Liver (tissue), 9 donors: ENCODE measurements around the gene THRB. TPM values are rescaled to one million over a fixed set of nuclear protein-coding genes. Genes with fewer than 3 reads are reported as not detected.

Experiments
- DNase-seq: peaks from one replicate; pipeline ENCODE4 v3.0.0-alpha.2; 2017; ENCODE audit warnings: low spot score
- H3K27ac ChIP-seq, 2 donors: one replicate each; pipeline ENCODE4 v1.7.0; 2013; ENCODE audit warnings: inconsistent platforms in 2 of 2, low read length in 2 of 2, control low read depth in 1 of 2, low read depth in 1 of 2, mild to moderate bottlenecking in 1 of 2
- H3K27me3 ChIP-seq, 4 donors: one replicate each; pipeline versions ENCODE4 v1.6.1 to v1.7.0; 2013; ENCODE audit warnings: low read length in 3 of 4, inconsistent platforms in 1 of 4, mild to moderate bottlenecking in 1 of 4, moderate library complexity in 1 of 4; ENCODE audit not compliant: control insufficient read depth in 4 of 4, insufficient read depth in 4 of 4
- H3K36me3 ChIP-seq, 4 donors: one replicate each; pipeline versions ENCODE4 v1.6.1 to v1.7.0; 2013; ENCODE audit warnings: low read length in 3 of 4, mild to moderate bottlenecking in 3 of 4, low read depth in 1 of 4, moderate library complexity in 1 of 4; ENCODE audit not compliant: control insufficient read depth in 4 of 4, insufficient read depth in 3 of 4
- H3K4me1 ChIP-seq, 4 donors: one replicate each; pipeline versions ENCODE4 v1.6.1 to v1.7.0; 2013; ENCODE audit warnings: low read length in 3 of 4, mild to moderate bottlenecking in 3 of 4, moderate library complexity in 1 of 4; ENCODE audit not compliant: control insufficient read depth in 4 of 4, insufficient read depth in 4 of 4
- H3K4me3 ChIP-seq, 3 donors: one replicate each; pipeline versions ENCODE4 v1.6.1 to v1.7.0; 2013; ENCODE audit warnings: low read length in 3 of 3, control low read depth in 1 of 3, low read depth in 1 of 3, mild to moderate bottlenecking in 1 of 3
- H3K9ac ChIP-seq, 2 donors: one replicate each; pipeline ENCODE4 v1.7.0; 2013; ENCODE audit warnings: low read length in 2 of 2, mild to moderate bottlenecking in 2 of 2, moderate library complexity in 2 of 2, control low read depth in 1 of 2, low read depth in 1 of 2
- H3K9me3 ChIP-seq, 4 donors: one replicate each; pipeline versions ENCODE4 v1.6.1 to v1.7.0; 2013; ENCODE audit warnings: low read length in 3 of 4; ENCODE audit not compliant: control insufficient read depth in 4 of 4
- EGR1 ChIP-seq, 2 donors: IDR thresholded peaks; 2 replicates each; pipeline ENCODE4 v1.6.1; 2016 to 2018; ENCODE audit warnings: antibody characterized with exemption in 2 of 2, low read depth in 2 of 2
- FOXA1 ChIP-seq: IDR thresholded peaks from 2 replicates; pipeline ENCODE4 v1.6.1; 2016; ENCODE audit warnings: antibody characterized with exemption
- FOXA2 ChIP-seq: IDR thresholded peaks from 2 replicates; pipeline ENCODE4 v1.6.1; 2016; ENCODE audit warnings: antibody characterized with exemption
- GABPA ChIP-seq, 2 donors: IDR thresholded peaks in 1 of 2; conservative IDR thresholded peaks in 1 of 2; 2 replicates each; pipeline ENCODE4 v1.6.1; 2016; ENCODE audit warnings: antibody characterized with exemption in 2 of 2, mild to moderate bottlenecking in 1 of 2, moderate library complexity in 1 of 2
- HNF4A ChIP-seq, 2 donors: conservative IDR thresholded peaks; 2 replicates each; pipeline ENCODE4 v1.6.1; 2016; ENCODE audit warnings: antibody characterized with exemption in 2 of 2, mild to moderate bottlenecking in 2 of 2
- HNF4G ChIP-seq: IDR thresholded peaks from 2 replicates; pipeline ENCODE4 v1.6.1; 2016; ENCODE audit warnings: antibody characterized with exemption
- JUND ChIP-seq, 2 donors: IDR thresholded peaks; 2 replicates each; pipeline ENCODE4 v1.6.1; 2016; ENCODE audit warnings: antibody characterized with exemption in 2 of 2
- NR2F2 ChIP-seq: IDR thresholded peaks from 2 replicates; pipeline ENCODE4 v1.6.1; 2016; ENCODE audit warnings: antibody characterized with exemption
- RAD21 ChIP-seq, 2 donors: IDR thresholded peaks; 2 replicates each; pipeline ENCODE4 v1.6.1; 2016; ENCODE audit warnings: antibody characterized with exemption in 2 of 2, mild to moderate bottlenecking in 2 of 2
- RXRA ChIP-seq, 2 donors: IDR thresholded peaks; 2 replicates each; pipeline ENCODE4 v1.6.1; 2017 to 2018; ENCODE audit warnings: antibody characterized with exemption in 2 of 2, mild to moderate bottlenecking in 1 of 2
- SP1 ChIP-seq: IDR thresholded peaks from 2 replicates; pipeline ENCODE4 v1.6.1; 2018; ENCODE audit warnings: antibody characterized with exemption, mild to moderate bottlenecking
- TAF1 ChIP-seq: conservative IDR thresholded peaks from 2 replicates; pipeline ENCODE4 v1.6.1; 2016; ENCODE audit warnings: antibody characterized with exemption, mild to moderate bottlenecking
- YY1 ChIP-seq: IDR thresholded peaks from 2 replicates; pipeline ENCODE4 v1.6.1; 2016; ENCODE audit warnings: antibody characterized with exemption, mild to moderate bottlenecking
- WGBS: extraction: QIAGEN DNeasy Blood & Tissue Kit; methylation state at CpG from one replicate; pipeline ENCODE4 v1.1.7; 2013; 5-methylcytosine and 5-hydroxymethylcytosine counted together
- polyA plus RNA-seq, 2 donors: library from polyadenylated mRNA; stranded (reverse) in 1 of 2; unstranded in 1 of 2; fragments of 200-250 nt in 1 of 2; fragments of >200 nt in 1 of 2; fragmentation: Nextera tagmentation in 1 of 2; extraction: Ambion mirVana in 1 of 2; gene quantifications; one replicate each; pipeline versions ENCODE4 v1.2.1 to v1.2.3, GENCODE V29; 2013 to 2015
- total RNA-seq, 2 donors: library from RNA; depleted of rRNA; stranded (reverse); fragments of >200 nt; gene quantifications; one replicate each; pipeline ENCODE4 v1.2.3, GENCODE V29; 2014
- TF ChIP-seq, protein P1 (sequence below): fragments of 150-350 bp; IDR thresholded peaks from 2 replicates; pipeline ENCODE4 v1.5.1; 2017; ENCODE audit warnings: improper control_type of control experiment, low read depth, low read length; ENCODE audit not compliant: missing input control
- TF ChIP-seq, protein P2 (sequence below): IDR thresholded peaks from 2 replicates; pipeline ENCODE4 v1.6.1; 2016; ENCODE audit warnings: antibody characterized with exemption
- TF ChIP-seq, protein P3 (sequence below): IDR thresholded peaks from 2 replicates; pipeline ENCODE4 v1.6.1; 2016; ENCODE audit warnings: antibody characterized with exemption, mild to moderate bottlenecking
- TF ChIP-seq, protein P4 (sequence below): IDR thresholded peaks from 2 replicates; pipeline ENCODE4 v1.6.1; 2016; ENCODE audit warnings: antibody characterized with exemption
- TF ChIP-seq, protein P5 (sequence below): IDR thresholded peaks from 2 replicates; pipeline ENCODE4 v1.6.1; 2016; ENCODE audit warnings: antibody characterized with exemption
- donor health status: healthy.
- donor health status: healthy.
- donor health status: healthy.
- donor health status: healthy.
- donor health status: healthy.

THRB gene
- total and polyA plus RNA-seq, 4 donors, result 5.9 to 23.9 (median 9.3) TPM

DNA sequence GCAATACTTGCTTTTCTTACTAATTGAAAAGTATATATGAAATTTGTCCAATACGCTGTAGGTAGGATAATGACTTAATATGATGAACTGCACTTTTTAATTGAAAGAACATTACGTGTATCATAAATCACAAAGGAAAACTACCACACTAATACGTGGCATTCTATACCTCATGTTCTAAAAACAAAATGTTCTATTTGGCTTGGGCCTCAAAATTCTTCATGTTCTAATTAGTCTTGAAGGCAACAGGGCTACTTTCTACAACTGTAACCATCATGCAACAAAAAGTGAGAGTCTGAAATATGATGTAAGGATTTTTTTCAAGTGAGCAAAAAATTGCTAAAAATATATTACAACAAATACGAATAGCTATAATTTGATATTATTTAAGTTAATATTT, 19.8 kb downstream of the THRB start:
- Histone ChIP-seq H3K4me1 (peaks cover 5 to 18% (median 15%) of the 10 kb centered on the region in 4 donors), H3K9ac (no peak overlapping the region), H3K27ac (no peak overlapping the region), H3K9me3 (no peaks in the 10 kb centered on the region), H3K4me3 (no peak overlapping the region), H3K36me3 (no peaks in the 10 kb centered on the region), H3K27me3 (no peaks in the 10 kb centered on the region)
- DNase-seq, result no peak
- no peak for TF ChIP-seq SP1
- TF ChIP-seq EGR1 (IDR thresholded peaks at IDR 0.05; ENCODE audit: low read depth in 2 of 2), result no peak
- TF ChIP-seq, protein P1, sequence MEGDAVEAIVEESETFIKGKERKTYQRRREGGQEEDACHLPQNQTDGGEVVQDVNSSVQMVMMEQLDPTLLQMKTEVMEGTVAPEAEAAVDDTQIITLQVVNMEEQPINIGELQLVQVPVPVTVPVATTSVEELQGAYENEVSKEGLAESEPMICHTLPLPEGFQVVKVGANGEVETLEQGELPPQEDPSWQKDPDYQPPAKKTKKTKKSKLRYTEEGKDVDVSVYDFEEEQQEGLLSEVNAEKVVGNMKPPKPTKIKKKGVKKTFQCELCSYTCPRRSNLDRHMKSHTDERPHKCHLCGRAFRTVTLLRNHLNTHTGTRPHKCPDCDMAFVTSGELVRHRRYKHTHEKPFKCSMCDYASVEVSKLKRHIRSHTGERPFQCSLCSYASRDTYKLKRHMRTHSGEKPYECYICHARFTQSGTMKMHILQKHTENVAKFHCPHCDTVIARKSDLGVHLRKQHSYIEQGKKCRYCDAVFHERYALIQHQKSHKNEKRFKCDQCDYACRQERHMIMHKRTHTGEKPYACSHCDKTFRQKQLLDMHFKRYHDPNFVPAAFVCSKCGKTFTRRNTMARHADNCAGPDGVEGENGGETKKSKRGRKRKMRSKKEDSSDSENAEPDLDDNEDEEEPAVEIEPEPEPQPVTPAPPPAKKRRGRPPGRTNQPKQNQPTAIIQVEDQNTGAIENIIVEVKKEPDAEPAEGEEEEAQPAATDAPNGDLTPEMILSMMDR, result no peak
- TF ChIP-seq RXRA (IDR thresholded peaks at IDR 0.05), result no peak
- no peak for TF ChIP-seq HNF4A (conservative IDR thresholded peaks at IDR 0.05)
- TF ChIP-seq TAF1, result no peak
- no peak for TF ChIP-seq NR2F2
- WGBS, result 94% methylated on average over 4 of the region's 4 CpGs

DNA sequence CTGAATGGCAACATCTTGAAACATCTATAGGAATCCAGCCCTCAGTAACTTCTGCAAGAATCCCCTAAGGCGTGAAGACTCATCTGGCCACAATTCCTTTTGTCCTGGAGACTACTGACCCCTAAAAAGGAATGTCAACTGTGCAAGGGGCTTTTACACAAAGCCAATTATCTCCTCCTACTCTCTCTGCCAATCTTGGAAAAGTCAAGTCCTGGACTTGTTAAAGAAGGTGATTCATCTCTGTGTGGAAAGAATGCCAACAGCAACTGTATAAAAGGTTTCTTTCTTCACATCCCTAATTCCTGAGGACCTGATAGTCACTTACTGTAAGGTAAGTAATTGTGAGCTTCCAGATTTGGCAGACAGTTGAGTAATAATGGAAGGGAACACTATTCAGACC, 22.3 kb downstream of the THRB start:
- no peak overlapping the region for H3K27ac ChIP-seq
- TF ChIP-seq SP1 (no peak), HNF4A (conservative IDR thresholded peaks at IDR 0.05) (no peak), GABPA (IDR thresholded peaks at IDR 0.05 in 1 of 2, conservative IDR thresholded peaks at IDR 0.05 in 1 of 2) (no peak), EGR1 (IDR thresholded peaks at IDR 0.05; ENCODE audit: low read depth in 2 of 2) (no peak), RAD21 (IDR thresholded peaks at IDR 0.05) (no peak), NR2F2 (no peak), TAF1 (no peak), FOXA1 (no peak), JUND (IDR thresholded peaks at IDR 0.05) (no peak), RXRA (IDR thresholded peaks at IDR 0.05) (no peak), HNF4G (no peak), YY1 (no peak), FOXA2 (no peak)
- TF ChIP-seq, protein P1, result no peak
- TF ChIP-seq, protein P2, sequence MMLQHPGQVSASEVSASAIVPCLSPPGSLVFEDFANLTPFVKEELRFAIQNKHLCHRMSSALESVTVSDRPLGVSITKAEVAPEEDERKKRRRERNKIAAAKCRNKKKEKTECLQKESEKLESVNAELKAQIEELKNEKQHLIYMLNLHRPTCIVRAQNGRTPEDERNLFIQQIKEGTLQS, result no peak
- TF ChIP-seq, protein P3, sequence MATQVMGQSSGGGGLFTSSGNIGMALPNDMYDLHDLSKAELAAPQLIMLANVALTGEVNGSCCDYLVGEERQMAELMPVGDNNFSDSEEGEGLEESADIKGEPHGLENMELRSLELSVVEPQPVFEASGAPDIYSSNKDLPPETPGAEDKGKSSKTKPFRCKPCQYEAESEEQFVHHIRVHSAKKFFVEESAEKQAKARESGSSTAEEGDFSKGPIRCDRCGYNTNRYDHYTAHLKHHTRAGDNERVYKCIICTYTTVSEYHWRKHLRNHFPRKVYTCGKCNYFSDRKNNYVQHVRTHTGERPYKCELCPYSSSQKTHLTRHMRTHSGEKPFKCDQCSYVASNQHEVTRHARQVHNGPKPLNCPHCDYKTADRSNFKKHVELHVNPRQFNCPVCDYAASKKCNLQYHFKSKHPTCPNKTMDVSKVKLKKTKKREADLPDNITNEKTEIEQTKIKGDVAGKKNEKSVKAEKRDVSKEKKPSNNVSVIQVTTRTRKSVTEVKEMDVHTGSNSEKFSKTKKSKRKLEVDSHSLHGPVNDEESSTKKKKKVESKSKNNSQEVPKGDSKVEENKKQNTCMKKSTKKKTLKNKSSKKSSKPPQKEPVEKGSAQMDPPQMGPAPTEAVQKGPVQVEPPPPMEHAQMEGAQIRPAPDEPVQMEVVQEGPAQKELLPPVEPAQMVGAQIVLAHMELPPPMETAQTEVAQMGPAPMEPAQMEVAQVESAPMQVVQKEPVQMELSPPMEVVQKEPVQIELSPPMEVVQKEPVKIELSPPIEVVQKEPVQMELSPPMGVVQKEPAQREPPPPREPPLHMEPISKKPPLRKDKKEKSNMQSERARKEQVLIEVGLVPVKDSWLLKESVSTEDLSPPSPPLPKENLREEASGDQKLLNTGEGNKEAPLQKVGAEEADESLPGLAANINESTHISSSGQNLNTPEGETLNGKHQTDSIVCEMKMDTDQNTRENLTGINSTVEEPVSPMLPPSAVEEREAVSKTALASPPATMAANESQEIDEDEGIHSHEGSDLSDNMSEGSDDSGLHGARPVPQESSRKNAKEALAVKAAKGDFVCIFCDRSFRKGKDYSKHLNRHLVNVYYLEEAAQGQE, result no peak
- TF ChIP-seq, protein P4, sequence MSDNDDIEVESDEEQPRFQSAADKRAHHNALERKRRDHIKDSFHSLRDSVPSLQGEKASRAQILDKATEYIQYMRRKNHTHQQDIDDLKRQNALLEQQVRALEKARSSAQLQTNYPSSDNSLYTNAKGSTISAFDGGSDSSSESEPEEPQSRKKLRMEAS, result no peak
- TF ChIP-seq, protein P5, sequence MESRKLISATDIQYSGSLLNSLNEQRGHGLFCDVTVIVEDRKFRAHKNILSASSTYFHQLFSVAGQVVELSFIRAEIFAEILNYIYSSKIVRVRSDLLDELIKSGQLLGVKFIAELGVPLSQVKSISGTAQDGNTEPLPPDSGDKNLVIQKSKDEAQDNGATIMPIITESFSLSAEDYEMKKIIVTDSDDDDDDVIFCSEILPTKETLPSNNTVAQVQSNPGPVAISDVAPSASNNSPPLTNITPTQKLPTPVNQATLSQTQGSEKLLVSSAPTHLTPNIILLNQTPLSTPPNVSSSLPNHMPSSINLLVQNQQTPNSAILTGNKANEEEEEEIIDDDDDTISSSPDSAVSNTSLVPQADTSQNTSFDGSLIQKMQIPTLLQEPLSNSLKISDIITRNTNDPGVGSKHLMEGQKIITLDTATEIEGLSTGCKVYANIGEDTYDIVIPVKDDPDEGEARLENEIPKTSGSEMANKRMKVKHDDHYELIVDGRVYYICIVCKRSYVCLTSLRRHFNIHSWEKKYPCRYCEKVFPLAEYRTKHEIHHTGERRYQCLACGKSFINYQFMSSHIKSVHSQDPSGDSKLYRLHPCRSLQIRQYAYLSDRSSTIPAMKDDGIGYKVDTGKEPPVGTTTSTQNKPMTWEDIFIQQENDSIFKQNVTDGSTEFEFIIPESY, result no peak
- H3K9ac ChIP-seq, result no peak overlapping the region
- H3K9me3 ChIP-seq, result no peaks in the 10 kb centered on the region
- peaks cover 0 to 2% (median 0%) of the 10 kb centered on the region in 4 donors for H3K36me3 ChIP-seq
- peaks cover 1 to 12% (median 5%) of the 10 kb centered on the region in 4 donors for H3K4me1 ChIP-seq
- H3K27me3 ChIP-seq, result no peaks in the 10 kb centered on the region
- H3K4me3 ChIP-seq, result no peak overlapping the region
- WGBS, result 93% methylated on average over 1 of the region's 1 CpG
- no peak for DNase-seq
